Suprapubic skin (tissue), 4 donors: ENCODE results near the gene IFNW1.

ENCODE experiments used
- EP300 ChIP-seq: sonication (generic); formaldehyde crosslinking; IDR thresholded peaks from one replicate; pipeline ENCODE4 v1.6.1; 2017; ENCODE audit warnings: antibody characterized with exemption
- POLR2A ChIP-seq, 2 donors: fragments of 450-650 bp; IDR thresholded peaks; one replicate each; pipeline ENCODE4 v1.6.1; 2017; ENCODE audit warnings: antibody characterized with exemption in 2 of 2, mild to moderate bottlenecking in 2 of 2, moderate library complexity in 2 of 2
- POLR2AphosphoS5 ChIP-seq, 3 donors: sonication (generic); formaldehyde crosslinking; IDR thresholded peaks; one replicate each; pipeline ENCODE4 v1.6.1; 2017; ENCODE audit warnings: antibody characterized with exemption in 3 of 3
- TF ChIP-seq, protein P1 (sequence below), 2 donors: fragments of 200-600 bp in 1 of 2; fragments of 450-650 bp in 1 of 2; sonication (generic) in 1 of 2; IDR thresholded peaks; one replicate each; pipeline ENCODE4 v1.5.1; 2016 to 2019; ENCODE audit warnings: antibody characterized with exemption in 2 of 2, mild to moderate bottlenecking in 1 of 2, moderate library complexity in 1 of 2

DNA sequence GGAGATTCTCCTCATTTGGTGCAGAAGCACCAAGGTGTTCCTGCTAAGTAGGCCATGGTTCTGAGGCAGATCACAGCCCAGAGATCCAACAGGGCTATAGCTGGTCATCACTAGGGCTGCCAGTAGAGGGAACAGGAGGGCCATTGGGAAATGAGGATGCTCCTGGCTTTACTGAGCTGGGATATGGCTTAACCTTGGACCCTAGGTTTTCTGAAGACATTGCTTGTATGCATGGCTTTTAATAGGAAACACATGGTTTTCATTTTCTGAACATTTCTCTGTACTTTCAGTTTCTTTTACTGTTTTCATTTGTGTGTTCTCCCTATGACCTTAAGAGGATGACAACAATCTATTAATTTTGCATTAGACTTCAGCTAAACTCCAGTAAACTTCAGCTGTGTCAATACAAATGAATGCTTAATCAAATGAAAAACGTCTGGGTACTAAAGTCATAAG is at the start of gene IFNW1:
- TF ChIP-seq, protein P1, sequence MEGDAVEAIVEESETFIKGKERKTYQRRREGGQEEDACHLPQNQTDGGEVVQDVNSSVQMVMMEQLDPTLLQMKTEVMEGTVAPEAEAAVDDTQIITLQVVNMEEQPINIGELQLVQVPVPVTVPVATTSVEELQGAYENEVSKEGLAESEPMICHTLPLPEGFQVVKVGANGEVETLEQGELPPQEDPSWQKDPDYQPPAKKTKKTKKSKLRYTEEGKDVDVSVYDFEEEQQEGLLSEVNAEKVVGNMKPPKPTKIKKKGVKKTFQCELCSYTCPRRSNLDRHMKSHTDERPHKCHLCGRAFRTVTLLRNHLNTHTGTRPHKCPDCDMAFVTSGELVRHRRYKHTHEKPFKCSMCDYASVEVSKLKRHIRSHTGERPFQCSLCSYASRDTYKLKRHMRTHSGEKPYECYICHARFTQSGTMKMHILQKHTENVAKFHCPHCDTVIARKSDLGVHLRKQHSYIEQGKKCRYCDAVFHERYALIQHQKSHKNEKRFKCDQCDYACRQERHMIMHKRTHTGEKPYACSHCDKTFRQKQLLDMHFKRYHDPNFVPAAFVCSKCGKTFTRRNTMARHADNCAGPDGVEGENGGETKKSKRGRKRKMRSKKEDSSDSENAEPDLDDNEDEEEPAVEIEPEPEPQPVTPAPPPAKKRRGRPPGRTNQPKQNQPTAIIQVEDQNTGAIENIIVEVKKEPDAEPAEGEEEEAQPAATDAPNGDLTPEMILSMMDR (IDR thresholded peaks at IDR 0.05), result no peak
- no peak for TF ChIP-seq POLR2AphosphoS5 (IDR thresholded peaks at IDR 0.05)
- TF ChIP-seq POLR2A (IDR thresholded peaks at IDR 0.05), result no peak
- no peak for TF ChIP-seq EP300
